Fibroblast of lung (primary cell): ENCODE results near the gene MCCC2. TPM values are rescaled to one million over a fixed set of nuclear protein-coding genes. Genes with fewer than 3 reads are reported as not detected.

Experiments
- DNase-seq, 2 donors: peaks; one replicate each; pipeline versions ENCODE4 v3.0.0 to v3.0.0-alpha.2; 2010; ENCODE audit warnings: low read depth in 2 of 2
- H2AFZ ChIP-seq: 2 replicates; pipeline ENCODE4 v1.5.1; 2012; ENCODE audit warnings: low read length, control low read depth, inconsistent platforms
- H3K27ac ChIP-seq: 2 replicates; pipeline ENCODE4 v1.5.1; 2011; ENCODE audit warnings: low read length, control low read depth; ENCODE audit not compliant: insufficient read depth
- H3K27me3 ChIP-seq: 2 replicates; pipeline ENCODE4 v1.5.1; 2011; ENCODE audit warnings: mild to moderate bottlenecking, low read length; ENCODE audit not compliant: control insufficient read depth, insufficient read depth
- H3K36me3 ChIP-seq: 2 replicates; pipeline ENCODE4 v1.5.1; 2011; ENCODE audit warnings: low read length; ENCODE audit not compliant: control insufficient read depth, insufficient read depth
- H3K4me1 ChIP-seq: 2 replicates; pipeline ENCODE4 v1.5.1; 2011; ENCODE audit warnings: low read length; ENCODE audit not compliant: control insufficient read depth, insufficient read depth; ENCODE audit errors: extremely low read depth
- H3K4me2 ChIP-seq: 2 replicates; pipeline ENCODE4 v1.5.1; 2011; ENCODE audit warnings: low read length, control low read depth; ENCODE audit not compliant: insufficient read depth; ENCODE audit errors: extremely low read depth
- H3K4me3 ChIP-seq, 4 experiments: fragments of 200-600 bp in 1 of 4; sonication (generic) in 1 of 4; replicated peaks in 1 of 4; 2 replicates each; pipeline ENCODE4 v1.5.1; 2011 to 2016; ENCODE audit warnings: low read length in 4 of 4, low read depth in 3 of 4, mild to moderate bottlenecking in 3 of 4, control low read depth in 2 of 4, inconsistent platforms in 1 of 4, mixed read lengths in 1 of 4; ENCODE audit not compliant: insufficient read depth in 1 of 4; ENCODE audit errors: control extremely low read depth in 1 of 4
- H3K79me2 ChIP-seq: 2 replicates; pipeline ENCODE4 v1.5.1; 2012; ENCODE audit warnings: mild to moderate bottlenecking, low read length, inconsistent platforms; ENCODE audit not compliant: control insufficient read depth, insufficient read depth
- H3K9ac ChIP-seq: 2 replicates; pipeline ENCODE4 v1.5.1; 2011; ENCODE audit warnings: mild to moderate bottlenecking, low read length, control low read depth; ENCODE audit not compliant: insufficient read depth
- H3K9me3 ChIP-seq: 2 replicates; pipeline ENCODE4 v1.5.1; 2012; ENCODE audit warnings: low read depth, low read length; ENCODE audit not compliant: control insufficient read depth, insufficient read depth
- H4K20me1 ChIP-seq: 2 replicates; pipeline ENCODE4 v1.5.1; 2011; ENCODE audit warnings: low read length; ENCODE audit not compliant: control insufficient read depth, insufficient read depth; ENCODE audit errors: extremely low read depth
- EZH2 ChIP-seq: IDR thresholded peaks from 2 replicates; pipeline ENCODE4 v1.5.1; 2012; ENCODE audit warnings: low read length, control low read depth, mild to moderate bottlenecking; ENCODE audit errors: missing control alignments
- polyA plus RNA-seq, 2 donors: library from polyadenylated mRNA; depleted of rRNA in 1 of 2; stranded (reverse) in 1 of 2; unstranded in 1 of 2; fragments of >200 nt; gene quantifications; 2 replicates each; pipeline ENCODE4 v1.2.1, GENCODE V29; 2011 to 2012; ENCODE audit warnings: missing spikeins in 1 of 2
- total RNA-seq: library from RNA; depleted of rRNA; stranded (reverse); fragments of >200 nt; gene quantifications from 2 replicates; pipeline ENCODE4 v1.2.1, GENCODE V29; 2014
- TF ChIP-seq, protein P1 (sequence below), 2 donors: IDR thresholded peaks in 1 of 2; conservative IDR thresholded peaks in 1 of 2; 1 replicate in 1 of 2; 2 replicates in 1 of 2; pipeline ENCODE4 v1.5.1; 2011 to 2012; ENCODE audit warnings: low read length in 2 of 2, control low read depth in 1 of 2, inconsistent platforms in 1 of 2, low read depth in 1 of 2, mild to moderate bottlenecking in 1 of 2

MCCC2 gene
- total and polyA plus RNA-seq, 2 donors (not counting 1 experiment from before 2014, with no cell fraction given): 16.2 to 25.6 TPM

DNA sequence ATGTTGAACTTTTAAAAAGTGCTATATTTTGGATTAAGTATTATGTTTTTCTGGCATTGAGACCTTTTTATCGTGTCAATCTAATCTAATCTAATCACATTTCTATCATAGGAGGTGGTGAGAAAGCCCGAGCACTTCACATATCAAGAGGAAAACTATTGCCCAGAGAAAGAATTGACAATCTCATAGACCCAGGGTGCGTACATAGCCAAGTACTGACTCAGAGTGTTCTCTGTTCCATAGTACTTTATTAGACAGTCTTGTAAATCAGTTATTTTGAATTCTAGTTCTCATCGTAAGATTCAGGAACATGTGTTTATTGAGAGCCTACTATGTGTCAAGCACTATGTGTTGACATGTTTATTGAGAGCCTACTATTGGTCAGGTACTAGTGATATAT lies 9.0 kb downstream of the MCCC2 start:
- H3K4me2 ChIP-seq: no peak overlapping the region

GRCh38 chr5:71597001-71597400 lies 9.9 kb downstream of the MCCC2 start:
- H3K4me2 ChIP-seq: no peak overlapping the region
- no peak overlapping the region for H2AFZ ChIP-seq
- no peak overlapping the region for H3K27ac ChIP-seq
- no peaks in the 10 kb centered on the region for H3K79me2 ChIP-seq
- TF ChIP-seq EZH2: no peak
- TF ChIP-seq, protein P1, sequence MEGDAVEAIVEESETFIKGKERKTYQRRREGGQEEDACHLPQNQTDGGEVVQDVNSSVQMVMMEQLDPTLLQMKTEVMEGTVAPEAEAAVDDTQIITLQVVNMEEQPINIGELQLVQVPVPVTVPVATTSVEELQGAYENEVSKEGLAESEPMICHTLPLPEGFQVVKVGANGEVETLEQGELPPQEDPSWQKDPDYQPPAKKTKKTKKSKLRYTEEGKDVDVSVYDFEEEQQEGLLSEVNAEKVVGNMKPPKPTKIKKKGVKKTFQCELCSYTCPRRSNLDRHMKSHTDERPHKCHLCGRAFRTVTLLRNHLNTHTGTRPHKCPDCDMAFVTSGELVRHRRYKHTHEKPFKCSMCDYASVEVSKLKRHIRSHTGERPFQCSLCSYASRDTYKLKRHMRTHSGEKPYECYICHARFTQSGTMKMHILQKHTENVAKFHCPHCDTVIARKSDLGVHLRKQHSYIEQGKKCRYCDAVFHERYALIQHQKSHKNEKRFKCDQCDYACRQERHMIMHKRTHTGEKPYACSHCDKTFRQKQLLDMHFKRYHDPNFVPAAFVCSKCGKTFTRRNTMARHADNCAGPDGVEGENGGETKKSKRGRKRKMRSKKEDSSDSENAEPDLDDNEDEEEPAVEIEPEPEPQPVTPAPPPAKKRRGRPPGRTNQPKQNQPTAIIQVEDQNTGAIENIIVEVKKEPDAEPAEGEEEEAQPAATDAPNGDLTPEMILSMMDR (conservative IDR thresholded peaks at IDR 0.05 in 1 of 2, IDR thresholded peaks at IDR 0.05 in 1 of 2; ENCODE audit: low read depth in 1 of 2, low read length in 2 of 2): no peak
- H3K4me3 ChIP-seq: no peak overlapping the region
- no peaks in the 10 kb centered on the region for H3K27me3 ChIP-seq
- no peak for DNase-seq
- no peaks in the 10 kb centered on the region for H4K20me1 ChIP-seq
- H3K9ac ChIP-seq: no peak overlapping the region
- no peaks in the 10 kb centered on the region for H3K36me3 ChIP-seq
- no peaks in the 10 kb centered on the region for H3K9me3 ChIP-seq
- H3K4me1 ChIP-seq: peaks cover 14% of the 10 kb centered on the region

More for the DNA sequence above, 9.0 kb downstream of the MCCC2 start:
- no peak overlapping the region for H3K27ac ChIP-seq
- no peak overlapping the region for H3K9ac ChIP-seq
- peaks cover 11% of the 10 kb centered on the region for H3K4me1 ChIP-seq
- no peaks in the 10 kb centered on the region for H4K20me1 ChIP-seq
- no peak for DNase-seq
- TF ChIP-seq EZH2: no peak
- TF ChIP-seq, protein P1 (conservative IDR thresholded peaks at IDR 0.05 in 1 of 2, IDR thresholded peaks at IDR 0.05 in 1 of 2; ENCODE audit: low read depth in 1 of 2, low read length in 2 of 2): no peak
- H3K27me3 ChIP-seq: no peaks in the 10 kb centered on the region
- no peak overlapping the region for H3K4me3 ChIP-seq
- H3K79me2 ChIP-seq: no peaks in the 10 kb centered on the region
- H2AFZ ChIP-seq: no peak overlapping the region
- H3K36me3 ChIP-seq: no peaks in the 10 kb centered on the region
- H3K9me3 ChIP-seq: no peaks in the 10 kb centered on the region

DNA sequence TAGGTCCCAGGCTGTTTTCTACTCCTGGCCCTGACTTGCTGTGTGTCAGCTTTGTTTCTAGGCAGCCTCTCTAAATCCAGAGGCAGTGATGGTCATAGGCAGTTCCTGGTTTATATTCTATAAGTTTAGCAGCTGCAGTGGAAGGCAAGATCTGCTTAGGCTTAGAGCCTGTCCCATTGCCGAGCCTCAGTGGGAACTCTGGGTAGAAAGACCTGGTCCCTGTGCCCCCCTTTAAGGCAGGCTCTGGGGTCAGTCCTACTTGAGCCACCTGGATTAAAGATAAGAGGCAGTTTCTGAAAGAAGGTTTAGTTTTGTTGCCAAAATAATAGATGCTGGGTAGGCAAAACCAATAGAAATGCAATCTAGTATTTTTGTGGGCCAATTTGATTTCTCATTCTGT lies 13.6 kb downstream of the MCCC2 start:
- no peak for DNase-seq
- peak overlapping the region; percentile 71 for H3K4me2 ChIP-seq

More for the DNA sequence above, 13.6 kb downstream of the MCCC2 start:
- Histone ChIP-seq H4K20me1 (no peaks in the 10 kb centered on the region), H3K27ac (peak overlapping the region; percentile 46), H3K36me3 (no peaks in the 10 kb centered on the region), H3K9me3 (no peaks in the 10 kb centered on the region), H3K4me3 (peak overlapping the region in 1 of 4 experiments; percentile 23), H3K27me3 (no peaks in the 10 kb centered on the region), H3K9ac (no peak overlapping the region), H2AFZ (no peak overlapping the region), H3K4me1 (peaks cover 14% of the 10 kb centered on the region), H3K79me2 (no peaks in the 10 kb centered on the region)
- TF ChIP-seq, protein P1 (conservative IDR thresholded peaks at IDR 0.05 in 1 of 2, IDR thresholded peaks at IDR 0.05 in 1 of 2; ENCODE audit: low read depth in 1 of 2, low read length in 2 of 2): no peak
- TF ChIP-seq EZH2: no peak
